HCT116 (cell line): Measurements from ENCODE around the gene SNX9. TPM values are rescaled to one million over a fixed set of nuclear protein-coding genes. Genes with fewer than 3 reads are reported as not detected.
"Not testable (repeated sequence)": the region's sequence is repeated elsewhere in the genome, so short reads cannot be mapped to it uniquely, and the experiment has no call there.

Experiments
- ATAC-seq: fragments of 200-7000 bp; cut with Tn5 transposase; 2 replicates; pipeline ENCODE4 v1.9.1; 2020; ENCODE audit warnings: mild to moderate bottlenecking, moderate library complexity
- BruUV-seq: library from RNA; stranded (reverse); fragments of 400-500 nt; replicated peaks from 2 replicates; lab custom pipeline; 2021; lab: Mats Ljungman, UMichigan
- CTCF ChIA-PET: fragments of 300-600 bp; sonication (Branson Sonifier 250); formaldehyde crosslinking; loops from one replicate; lab custom pipeline; 2021; ENCODE audit warnings: antibody characterized with exemption; lab: Charles Lee
- POLR2A ChIA-PET: fragments of 300-600, 350-600 bp; sonication (Branson Sonifier 250); formaldehyde crosslinking; loops from one replicate; lab custom pipeline; 2021; ENCODE audit warnings: antibody characterized with exemption; lab: Charles Lee
- RAD21 ChIA-PET, 2 experiments: fragments of 300-600 bp; sonication (Branson Sonifier 250); formaldehyde crosslinking; loops; one replicate each; lab custom pipeline; 2023; ENCODE audit warnings: low total read pairs in 2 of 2; ENCODE audit not compliant: uncharacterized antibody in 2 of 2, unreplicated experiment in 2 of 2, low non-redundant PET in 1 of 2; lab: Charles Lee
- DNase-seq: peaks from one replicate; pipeline ENCODE4 v3.0.0-alpha.2; 2010; ENCODE audit warnings: low read depth, low spot score
- H2AFZ ChIP-seq: fragments of 200-600 bp; shearing (Covaris generic), sonication (generic); 2 replicates; pipeline ENCODE4 v1.6.1; 2017; ENCODE audit warnings: low read depth, mixed run types, mixed read lengths, antibody characterized with exemption, low read length; ENCODE audit not compliant: poor library complexity, severe bottlenecking
- H3K27ac ChIP-seq: 2 replicates; pipeline ENCODE4 v1.5.1; 2012; ENCODE audit warnings: low read depth, low read length
- H3K27me3 ChIP-seq: fragments of 200-600 bp; sonication (generic); 2 replicates; pipeline ENCODE4 v1.6.1; 2016; ENCODE audit warnings: mixed run types, low read length, mixed read lengths; ENCODE audit not compliant: insufficient read depth
- H3K36me3 ChIP-seq, 2 experiments: fragments of 200-500 bp in 1 of 2; fragments of 200-600 bp in 1 of 2; sonication (Bioruptor generic) in 1 of 2; sonication (generic) in 1 of 2; 2 replicates each; pipeline versions ENCODE4 v1.5.1 to v1.6.1; 2014 to 2016; ENCODE audit warnings: low read length in 2 of 2, inconsistent platforms in 1 of 2, mixed read lengths in 1 of 2, mixed run types in 1 of 2; ENCODE audit not compliant: insufficient read depth in 2 of 2, control insufficient read depth in 1 of 2
- H3K4me1 ChIP-seq, 2 experiments: fragments of 200-600 bp in 1 of 2; sonication (generic) in 1 of 2; 2 replicates each; pipeline versions ENCODE4 v1.5.1 to v1.6.1; 2012 to 2017; ENCODE audit warnings: low read length in 2 of 2, inconsistent platforms in 1 of 2, mild to moderate bottlenecking in 1 of 2, mixed read lengths in 1 of 2, mixed run types in 1 of 2, moderate library complexity in 1 of 2; ENCODE audit not compliant: insufficient read depth in 2 of 2, control insufficient read depth in 1 of 2
- H3K4me2 ChIP-seq: fragments of 200-600 bp; sonication (generic); 2 replicates; pipeline ENCODE4 v1.6.1; 2017; ENCODE audit warnings: mixed run types, low read length, mixed read lengths
- H3K4me3 ChIP-seq, 2 experiments: fragments of 200-600 bp in 1 of 2; sonication (generic) in 1 of 2; replicated peaks in 1 of 2; 2 replicates each; pipeline ENCODE4 v1.5.1; 2011 to 2016; ENCODE audit warnings: low read length in 2 of 2, control low read depth in 1 of 2, low read depth in 1 of 2, mild to moderate bottlenecking in 1 of 2, mixed read lengths in 1 of 2, mixed run types in 1 of 2
- H3K79me2 ChIP-seq: fragments of 200-600 bp; sonication (generic); 2 replicates; pipeline ENCODE4 v1.6.1; 2017; ENCODE audit warnings: mild to moderate bottlenecking, mixed run types, low read length, moderate library complexity, mixed read lengths; ENCODE audit not compliant: insufficient read depth
- H3K9ac ChIP-seq: fragments of 200-600 bp; sonication (generic); 2 replicates; pipeline ENCODE4 v1.6.1; 2016; ENCODE audit warnings: low read length, mixed read lengths
- H3K9me2 ChIP-seq: fragments of 200-600 bp; sonication (generic), shearing (Covaris generic); 2 replicates; pipeline ENCODE4 v1.6.1; 2017; ENCODE audit warnings: mixed run types, mild to moderate bottlenecking, moderate library complexity; ENCODE audit not compliant: insufficient read depth
- H3K9me3 ChIP-seq, 2 experiments: fragments of 200-500 bp in 1 of 2; fragments of 200-600 bp in 1 of 2; sonication (Bioruptor generic) in 1 of 2; sonication (generic) in 1 of 2; 2 replicates each; pipeline ENCODE4 v1.6.1; 2014 to 2017; ENCODE audit warnings: low read length in 2 of 2, mixed read lengths in 2 of 2, inconsistent platforms in 1 of 2, low read depth in 1 of 2, mild to moderate bottlenecking in 1 of 2, mixed run types in 1 of 2, moderate library complexity in 1 of 2; ENCODE audit not compliant: control insufficient read depth in 1 of 2, insufficient read depth in 1 of 2
- H4K20me1 ChIP-seq: fragments of 200-600 bp; sonication (generic), shearing (Covaris generic); 2 replicates; pipeline ENCODE4 v1.6.1; 2017; ENCODE audit warnings: mixed run types, mild to moderate bottlenecking, moderate library complexity; ENCODE audit not compliant: insufficient read depth
- CBX3 ChIP-seq: IDR thresholded peaks from 2 replicates; pipeline ENCODE4 v1.6.1; 2012; ENCODE audit warnings: low read depth
- YY1 ChIP-seq: IDR thresholded peaks from 2 replicates; pipeline ENCODE4 v1.6.1; 2011; ENCODE audit warnings: low read length, low read depth, moderate library complexity, mild to moderate bottlenecking; ENCODE audit not compliant: insufficient replicate concordance; ENCODE audit errors: extremely low read depth
- ZBTB33 ChIP-seq: IDR thresholded peaks from 2 replicates; pipeline ENCODE4 v1.6.1; 2011; ENCODE audit warnings: mild to moderate bottlenecking, low read length, moderate library complexity; ENCODE audit not compliant: insufficient replicate concordance; ENCODE audit errors: extremely low read depth
- ZNF274 ChIP-seq: fragments of 200-500 bp; sonication (Bioruptor generic); IDR thresholded peaks from 2 replicates; pipeline ENCODE4 v1.6.1; 2014; ENCODE audit warnings: mild to moderate bottlenecking, low read depth, low read length, inconsistent platforms
- intact Hi-C: fragments of 100-400 bp; cut with micrococcal nuclease; formaldehyde crosslinking; loops from 2 replicates; pipeline ENCODE4 v1.10.0; 2022
- total RNA-seq: library from RNA; stranded (reverse); gene quantifications from one replicate; pipeline ENCODE4 v1.2.1, GENCODE V29; 2021; ENCODE audit not compliant: unreplicated experiment

Gene SNX9
- total RNA-seq, 1 experiment from 2014 or later: 42.5 TPM

GRCh38 chr6:157798851-157799250 lies 24.2 kb upstream of the SNX9 start:
- POLR2A ChIA-PET: no interaction called here
- BruUV-seq: no TSS peak
- no peak for TF ChIP-seq ZBTB33
- no peak for TF ChIP-seq ZNF274
- no peak for TF ChIP-seq YY1
- no peak for TF ChIP-seq CBX3
- Histone ChIP-seq H3K9me3 (no peaks in the 10 kb centered on the region), H3K27ac (no peak overlapping the region), H3K4me2 (no peak overlapping the region), H3K9ac (no peak overlapping the region), H3K79me2 (no peaks in the 10 kb centered on the region), H3K27me3 (no peaks in the 10 kb centered on the region), H2AFZ (no peak overlapping the region), H4K20me1 (no peaks in the 10 kb centered on the region), H3K4me1 (peaks cover 0 to 5% of the 10 kb centered on the region in 2 experiments; a peak in 1 of 4 replicates), H3K36me3 (no peaks in the 10 kb centered on the region), H3K9me2 (no peaks in the 10 kb centered on the region), H3K4me3 (no peak overlapping the region)
- CTCF ChIA-PET: no interaction called here
- no peak for DNase-seq
- no peak for ATAC-seq
- RAD21 ChIA-PET: no interaction called here
- intact Hi-C loops: no loop called here

GRCh38 chr6:157799561-157799960 lies 23.5 kb upstream of the SNX9 start:
- H3K9me2 ChIP-seq, H3K27ac ChIP-seq, H3K79me2 ChIP-seq, DNase-seq, intact Hi-C loops, BruUV-seq, CTCF ChIA-PET, H3K4me3 ChIP-seq, H2AFZ ChIP-seq, H3K9me3 ChIP-seq, H3K27me3 ChIP-seq, H3K4me2 ChIP-seq, RAD21 ChIA-PET, H4K20me1 ChIP-seq, H3K9ac ChIP-seq, POLR2A ChIA-PET, H3K36me3 ChIP-seq, ATAC-seq: not testable (repeated sequence)
- H3K4me1 ChIP-seq: peaks cover 2 to 11% of the 10 kb centered on the region in 2 experiments; a peak in 2 of 4 replicates
